Suppressor macrophage (primary cell): ENCODE results near the gene HOXD1.

Source experiments
- DNase-seq, 4 experiments: peaks; one replicate each; pipeline ENCODE4 v3.0.0-alpha.2; 2020 to 2022

HOXD1 gene

DNA sequence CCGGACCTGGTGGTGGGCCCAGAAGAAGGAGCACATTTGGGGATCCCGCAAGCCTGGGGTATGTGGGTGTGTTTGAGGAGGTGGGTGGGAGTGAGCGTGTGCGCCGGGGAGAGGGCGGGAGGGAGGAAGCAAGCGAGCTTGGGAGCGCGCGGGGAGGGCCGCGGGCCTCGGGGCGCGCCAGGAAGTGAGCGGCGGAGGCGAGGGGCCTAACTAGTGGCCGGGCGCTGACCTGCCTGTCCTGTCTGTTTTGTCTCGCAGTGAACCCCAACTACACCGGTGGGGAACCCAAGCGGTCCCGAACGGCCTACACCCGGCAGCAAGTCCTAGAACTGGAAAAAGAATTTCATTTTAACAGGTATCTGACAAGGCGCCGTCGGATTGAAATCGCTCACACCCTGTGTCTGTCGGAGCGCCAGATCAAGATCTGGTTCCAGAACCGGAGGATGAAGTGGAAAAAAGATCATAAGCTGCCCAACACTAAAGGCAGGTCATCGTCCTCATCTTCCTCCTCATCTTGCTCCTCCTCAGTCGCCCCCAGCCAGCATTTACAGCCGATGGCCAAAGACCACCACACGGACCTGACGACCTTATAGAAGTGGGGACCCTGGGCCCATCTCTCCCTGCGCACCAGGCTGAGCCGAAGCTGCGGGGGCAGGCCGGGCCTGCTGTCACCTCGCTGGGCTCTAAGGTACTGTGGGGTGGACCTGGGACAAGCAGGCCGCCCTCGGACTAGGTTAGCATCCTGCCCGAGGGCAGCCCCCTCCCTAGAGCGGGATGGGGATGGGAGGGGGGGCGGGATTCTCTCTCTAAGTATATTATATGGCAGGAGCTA lies 35.9 kb upstream of the HOXD1 start:
- DNase-seq, result no peak

DNA sequence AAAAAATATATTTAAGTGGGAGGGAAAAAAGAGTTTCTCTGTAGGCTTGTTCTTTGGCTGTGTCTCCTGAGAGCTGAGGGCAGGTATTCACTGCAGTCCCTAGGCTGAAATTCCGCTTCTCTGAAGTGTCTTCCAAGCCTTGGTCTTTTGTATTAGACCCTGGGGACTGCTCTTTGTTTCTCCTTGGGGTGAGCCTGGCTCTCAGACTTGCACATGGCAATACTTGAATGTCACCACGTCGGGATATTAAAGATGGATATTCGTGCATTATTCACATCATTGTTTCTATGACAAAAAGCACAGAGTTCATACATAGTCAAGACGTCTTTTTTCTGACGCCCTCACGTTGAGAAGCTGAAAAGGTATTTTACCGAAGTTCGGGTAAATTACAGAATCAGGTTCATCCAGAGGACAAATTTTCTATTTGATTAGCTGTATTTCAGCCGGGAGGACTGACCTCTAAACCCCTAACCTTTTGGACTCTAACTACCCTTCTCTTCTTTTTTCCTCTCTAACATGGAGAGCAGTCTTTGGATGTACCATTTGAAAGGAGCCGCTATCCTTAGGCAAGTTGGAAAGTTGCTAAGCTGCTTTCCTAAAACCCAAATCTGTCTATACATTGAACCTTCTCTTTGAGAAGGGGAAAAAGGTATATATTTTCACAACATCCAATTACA lies 33.8 kb upstream of the HOXD1 start:
- no peak for DNase-seq

GRCh38 chr2:176155356-176156044 lies 33.0 kb upstream of the HOXD1 start:
- DNase-seq, result no peak

- DNase-seq, result no peak
These were observed 32.1 kb upstream of the HOXD1 start for GRCh38 chr2:176156301-176156806.

DNA sequence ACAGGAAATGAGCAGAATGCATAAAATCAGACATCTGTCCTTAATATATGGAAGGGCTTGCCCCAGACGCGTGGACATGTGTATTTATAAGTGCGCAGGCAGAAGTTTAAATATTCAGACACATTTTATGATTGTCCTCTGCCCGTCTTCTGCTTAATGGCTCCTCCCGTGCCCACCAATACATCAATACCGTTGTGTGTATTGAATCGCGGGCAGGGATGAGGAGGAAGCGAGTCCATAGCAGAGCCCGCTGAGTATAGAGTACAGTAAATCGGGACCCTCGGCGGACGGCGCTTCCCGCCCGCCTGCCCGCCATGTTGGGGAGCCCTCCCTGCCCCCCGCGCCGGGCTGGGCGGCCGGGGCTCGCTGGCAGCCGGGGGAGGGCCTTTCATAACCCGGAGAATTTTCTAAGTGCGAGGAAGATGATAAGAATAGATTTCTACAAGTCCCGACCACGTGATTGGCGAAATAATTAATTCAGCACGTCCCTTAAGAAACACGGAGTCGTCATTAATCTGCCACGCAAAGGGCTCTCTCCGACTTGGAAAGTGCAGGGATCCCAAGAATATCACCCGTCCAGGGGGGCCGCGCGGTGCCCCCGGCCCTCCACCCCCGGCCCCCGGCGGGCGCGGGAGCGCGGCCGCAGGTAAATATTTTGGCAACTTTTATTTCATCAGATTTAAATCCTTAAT lies 31.5 kb upstream of the HOXD1 start, which contains the start of gene HOXD3:
Gene HOXD3, plus strand, starts transcription at position 501 of the 692 bp plus-strand sequence. CDS start 11,808 bp downstream, outside the sequence.
- DNase-seq, result no peak

DNA sequence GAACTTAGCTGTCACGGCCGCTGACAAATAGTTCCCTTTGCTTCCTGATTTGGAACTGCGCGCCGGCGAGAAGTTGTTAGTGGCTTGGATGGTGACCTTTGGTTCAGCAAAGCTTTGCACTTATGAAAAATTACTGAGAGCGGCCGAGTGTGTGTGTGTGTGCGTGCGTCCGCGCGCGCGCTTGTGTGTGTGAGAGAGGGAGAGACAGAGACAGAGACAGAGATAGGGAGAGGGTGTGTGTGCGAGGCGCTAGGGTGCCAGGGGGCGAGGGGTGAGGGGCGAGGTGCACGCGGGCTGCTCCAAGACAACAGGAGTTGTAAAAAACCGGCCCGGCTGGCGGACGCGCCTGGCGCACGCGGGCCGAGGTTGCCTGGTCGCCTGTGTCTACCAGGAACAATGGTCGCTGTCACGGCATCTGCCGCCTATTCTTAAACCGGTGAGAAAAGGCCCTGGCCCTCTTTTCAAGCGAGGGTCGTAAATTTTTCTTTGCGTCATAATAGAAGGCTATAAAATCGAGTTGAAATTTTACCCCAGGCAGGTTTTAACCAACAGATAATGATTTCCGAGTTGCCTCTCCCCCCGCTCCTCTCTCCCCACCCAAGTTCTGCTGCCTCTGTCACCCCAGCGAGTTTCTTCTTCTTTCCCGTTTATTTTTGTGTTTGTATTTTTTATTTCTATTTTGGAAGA lies 30.8 kb upstream of the HOXD1 start:
- no peak for DNase-seq

GRCh38 chr2:176158186-176158591 lies 30.3 kb upstream of the HOXD1 start:
- no peak for DNase-seq

GRCh38 chr2:176158855-176159662 lies 29.4 kb upstream of the HOXD1 start:
- DNase-seq, result no peak

DNA sequence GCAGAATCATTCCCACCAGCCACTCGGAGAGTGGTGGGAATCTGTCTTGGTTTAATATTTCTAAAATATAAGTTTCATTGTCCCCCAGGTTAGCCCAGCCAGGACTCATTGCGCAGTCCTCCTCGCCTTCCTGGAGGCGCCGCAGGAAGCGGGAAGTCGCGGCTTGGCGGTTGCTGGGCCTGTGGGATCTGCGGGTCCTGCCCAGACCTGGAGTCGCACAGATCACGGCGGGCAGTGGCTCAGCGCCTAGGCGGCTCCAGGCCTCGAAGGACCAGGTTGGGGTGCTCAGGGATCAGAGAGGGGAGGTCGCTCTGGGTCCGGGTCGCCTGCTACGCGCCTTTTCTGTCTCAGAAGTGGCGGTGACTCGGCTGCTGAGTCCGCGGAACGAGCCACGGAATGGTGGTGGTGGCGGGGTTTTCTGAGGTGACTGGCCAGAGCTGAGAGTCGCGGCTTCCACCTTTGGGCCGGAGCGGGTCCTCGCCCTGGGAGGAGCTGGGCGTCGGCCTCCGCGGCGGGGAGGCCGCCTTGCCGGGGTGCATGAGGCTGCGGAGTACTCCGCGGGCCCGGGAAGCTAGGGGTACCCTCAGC lies 28.7 kb upstream of the HOXD1 start:
- no peak for DNase-seq

DNA sequence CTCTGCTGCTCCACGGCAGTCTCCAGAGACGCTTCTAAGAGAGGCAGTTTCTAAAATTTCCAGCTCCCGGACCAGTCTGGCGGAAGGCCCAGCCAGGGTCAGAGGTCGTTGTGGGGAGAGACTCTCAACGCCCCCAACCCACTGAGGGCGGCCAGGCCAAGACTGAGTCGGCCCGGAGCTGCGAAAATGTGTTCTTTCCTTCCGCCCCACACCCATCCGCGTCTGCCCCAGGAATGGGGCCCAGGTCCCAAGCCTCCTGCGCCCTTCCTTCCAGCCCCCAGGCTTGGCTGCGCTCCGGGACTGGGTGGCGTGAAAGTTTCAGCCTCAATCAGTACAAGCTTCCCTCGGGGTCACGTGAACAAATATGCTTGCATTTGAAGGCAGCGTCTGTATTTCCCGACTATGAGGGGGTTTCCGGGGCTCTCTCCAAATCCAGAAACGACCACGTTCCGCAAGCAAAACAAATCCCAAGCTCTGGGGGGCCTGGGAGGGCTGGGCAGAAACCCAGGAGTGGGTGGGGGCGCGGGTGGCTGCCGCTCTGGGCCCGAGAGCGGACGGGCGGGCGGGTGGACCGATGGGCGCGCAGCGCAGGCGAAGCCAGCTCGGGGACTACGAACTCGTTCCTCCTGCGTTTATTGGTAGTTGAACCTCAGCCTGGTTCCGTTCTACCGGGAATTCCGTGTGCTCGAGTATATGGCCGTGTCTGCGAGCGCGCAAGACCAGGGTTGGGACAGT lies 28.1 kb upstream of the HOXD1 start:
- DNase-seq, result no peak

DNA sequence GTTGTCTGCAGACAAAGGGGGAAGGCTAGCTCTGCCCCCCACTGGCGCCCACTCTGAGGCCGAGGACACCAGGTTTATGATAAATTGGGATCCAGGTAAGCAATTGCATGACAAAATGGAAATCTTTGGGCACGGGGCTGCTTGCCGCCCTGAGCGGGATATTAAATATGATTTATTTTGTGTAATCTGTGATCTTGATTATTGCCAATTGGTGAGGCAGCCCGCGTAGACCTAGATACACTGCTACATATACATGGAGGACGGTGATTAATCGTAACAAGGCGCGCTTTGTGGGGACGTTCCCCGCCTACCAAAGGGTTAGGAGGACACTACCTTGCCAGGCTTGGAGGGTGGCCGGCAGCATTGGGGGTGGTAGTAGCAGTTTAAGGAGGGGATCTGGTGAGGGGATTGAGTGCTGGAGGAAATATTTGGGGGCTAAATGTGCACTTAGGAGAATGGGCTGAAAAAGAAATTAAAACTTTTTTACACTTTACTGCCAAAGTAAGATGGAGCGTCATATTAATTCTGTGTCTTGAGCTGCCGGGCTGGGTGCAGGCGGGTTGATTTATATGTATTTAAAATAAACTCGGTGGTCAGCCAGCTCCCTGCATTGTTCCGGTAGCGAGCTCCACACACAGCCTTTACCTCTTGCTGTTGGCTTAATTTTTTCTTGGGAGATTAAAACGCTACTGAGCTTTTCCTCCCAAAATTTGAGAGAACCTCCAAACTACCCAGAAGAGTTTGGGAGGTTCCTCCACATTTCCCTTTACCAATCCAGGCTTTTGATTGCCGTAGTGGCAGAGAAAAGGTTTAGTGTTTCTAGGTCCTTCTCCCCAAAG lies 27.3 kb upstream of the HOXD1 start:
- DNase-seq, result no peak

DNA sequence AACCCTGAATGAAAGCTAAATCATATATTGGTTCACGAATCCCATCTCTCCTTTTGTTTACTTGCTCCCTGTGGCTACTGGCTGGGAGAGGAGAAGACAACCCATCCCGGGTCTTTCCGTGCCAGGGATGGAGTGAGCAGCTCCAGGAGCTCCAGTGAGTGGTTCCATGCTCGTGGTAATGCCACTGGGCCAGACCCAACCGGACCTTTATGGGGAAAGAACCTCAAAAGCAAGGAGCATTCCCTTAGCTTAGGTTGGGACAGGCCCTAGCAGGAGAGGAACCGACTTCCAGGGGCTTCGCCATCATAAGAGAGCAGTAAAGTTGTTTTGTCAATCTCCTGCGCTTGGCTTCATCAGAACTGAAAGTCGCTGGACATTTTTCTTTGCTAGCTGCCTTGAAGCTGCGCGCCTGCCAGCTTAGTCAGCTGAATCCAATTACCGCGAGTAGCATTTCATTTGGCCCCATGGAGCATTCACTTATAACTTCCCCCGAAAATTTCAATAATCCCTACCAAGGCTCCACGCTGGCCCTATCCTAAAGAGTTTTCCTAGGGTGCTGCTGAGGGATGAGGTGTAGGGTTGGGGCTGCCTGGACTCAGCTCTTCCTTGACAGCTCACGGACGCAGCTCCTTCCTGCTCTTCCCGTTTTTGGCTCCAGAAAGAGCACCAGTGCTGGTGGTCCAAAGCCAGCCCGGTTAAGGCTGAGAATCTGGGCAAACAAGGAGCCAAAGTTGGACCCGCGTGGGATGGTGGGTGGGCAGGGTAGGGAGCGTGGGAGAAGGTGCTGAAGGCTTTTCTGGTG lies 26.4 kb upstream of the HOXD1 start:
- DNase-seq, result no peak

DNA sequence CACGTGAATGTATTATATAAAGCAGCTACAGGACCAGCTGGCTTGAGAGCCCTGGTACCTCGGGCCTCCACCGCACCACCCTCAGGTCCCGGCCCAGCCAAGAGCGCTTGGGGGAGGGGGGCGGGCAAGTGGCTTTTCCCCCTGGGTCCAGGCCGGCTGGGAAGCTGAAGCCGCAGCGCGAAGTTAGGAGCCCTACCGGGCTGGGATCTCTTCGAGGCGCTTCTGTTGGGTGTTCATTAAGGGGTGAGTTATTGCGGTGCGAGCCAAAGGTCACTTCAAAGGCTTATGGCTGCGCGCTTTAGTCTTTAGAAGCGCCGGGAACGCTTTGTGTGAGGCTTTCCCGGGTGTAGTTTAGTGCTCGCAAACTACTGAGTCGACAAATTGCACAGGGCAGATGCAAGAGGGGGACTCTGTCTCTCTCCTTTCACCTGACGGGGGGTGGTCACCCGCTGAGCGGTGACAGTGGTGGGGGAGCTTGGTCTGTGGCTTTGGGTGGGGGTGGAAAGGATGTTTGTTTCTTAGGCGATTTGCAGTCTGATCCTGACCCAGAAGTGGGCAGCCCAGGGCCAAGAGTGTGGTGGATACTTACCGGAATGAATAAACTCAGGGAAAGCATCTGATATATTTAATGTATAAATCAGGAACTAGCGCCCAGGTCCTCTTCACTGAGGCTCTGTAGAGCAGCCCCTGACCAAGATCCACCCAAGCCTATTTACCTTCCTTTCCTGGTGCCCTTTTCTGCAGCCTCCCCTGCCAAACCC lies 25.4 kb upstream of the HOXD1 start:
- DNase-seq, result no peak

- no peak for DNase-seq
These were observed 24.8 kb upstream of the HOXD1 start for GRCh38 chr2:176163672-176164056.

GRCh38 chr2:176164201-176164600 lies 24.3 kb upstream of the HOXD1 start:
- no peak for DNase-seq

DNA sequence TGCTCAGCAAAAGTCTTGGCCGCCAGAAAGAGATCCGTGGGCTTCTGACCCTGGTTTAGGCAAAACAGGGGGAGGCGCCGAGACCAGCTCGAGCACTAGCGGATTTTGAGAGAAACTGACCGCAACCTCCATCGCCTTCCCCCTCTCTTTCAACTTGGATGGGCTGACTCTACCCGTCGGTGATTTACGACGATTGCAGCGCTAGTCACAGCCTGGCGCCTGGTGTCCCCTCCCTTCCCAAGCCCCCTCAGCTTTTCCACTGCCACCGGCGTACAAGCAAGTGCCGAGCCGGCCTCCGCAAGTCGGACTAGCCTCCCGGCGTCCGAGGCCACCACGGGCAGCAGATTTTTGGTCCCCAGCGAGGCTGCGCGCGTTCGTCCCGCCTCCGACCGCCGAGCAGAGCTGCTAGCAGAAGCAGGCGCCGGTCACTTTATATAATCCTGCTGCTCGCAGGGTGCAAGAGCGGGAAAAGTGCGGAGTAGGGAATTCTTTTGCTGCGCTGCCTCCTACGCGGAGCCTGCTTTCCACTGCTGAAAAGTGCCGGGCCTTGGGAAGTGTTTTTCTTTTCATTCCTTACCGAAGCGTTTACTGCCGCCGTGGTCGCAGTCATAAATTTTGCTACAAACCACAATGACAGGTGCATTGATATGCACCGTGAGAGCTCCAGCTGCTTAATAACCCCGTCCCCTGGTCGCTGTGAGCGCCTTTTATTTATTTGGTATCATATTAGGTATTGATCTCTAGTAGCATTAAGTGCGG lies 23.7 kb upstream of the HOXD1 start:
- DNase-seq, result no peak
